Small intestine (tissue), 7 donors: ENCODE measurements around the gene CFAP99. TPM values are rescaled to one million over a fixed set of nuclear protein-coding genes. Genes with fewer than 3 reads are reported as not detected.

Experiments
- DNase-seq, 2 donors: peaks; one replicate each; pipeline versions ENCODE4 v3.0.0 to v3.0.0-alpha.2; 2013
- FAIRE-seq: peaks from 2 replicates; lab custom pipeline; 2012; peaks lifted over from hg19 to GRCh38; lab: Jason Lieb, UNC
- H3K27ac ChIP-seq, 3 donors: one replicate each; pipeline ENCODE4 v1.5.1; 2013; ENCODE audit warnings: low read length in 2 of 3, mild to moderate bottlenecking in 2 of 3, control low read depth in 1 of 3, inconsistent platforms in 1 of 3, low read depth in 1 of 3, moderate library complexity in 1 of 3
- H3K27me3 ChIP-seq, 3 donors: one replicate each; pipeline ENCODE4 v1.6.1; 2013; ENCODE audit warnings: low read length in 3 of 3, inconsistent platforms in 1 of 3; ENCODE audit not compliant: control insufficient read depth in 3 of 3, insufficient read depth in 3 of 3
- H3K36me3 ChIP-seq, 3 donors: one replicate each; pipeline ENCODE4 v1.6.1; 2013; ENCODE audit warnings: low read length in 3 of 3, inconsistent platforms in 1 of 3, low read depth in 1 of 3, mild to moderate bottlenecking in 1 of 3, moderate library complexity in 1 of 3; ENCODE audit not compliant: control insufficient read depth in 3 of 3, insufficient read depth in 2 of 3
- H3K4me1 ChIP-seq, 3 donors: one replicate each; pipeline ENCODE4 v1.6.1; 2013; ENCODE audit warnings: low read length in 2 of 3, inconsistent platforms in 1 of 3, low read depth in 1 of 3, mild to moderate bottlenecking in 1 of 3, moderate library complexity in 1 of 3; ENCODE audit not compliant: control insufficient read depth in 3 of 3, insufficient read depth in 2 of 3
- H3K4me3 ChIP-seq, 3 donors: one replicate each; pipeline ENCODE4 v1.5.1; 2013; ENCODE audit warnings: low read length in 3 of 3, control low read depth in 1 of 3, inconsistent platforms in 1 of 3, low read depth in 1 of 3, mild to moderate bottlenecking in 1 of 3, moderate library complexity in 1 of 3
- H3K9me3 ChIP-seq, 2 donors: one replicate each; pipeline ENCODE4 v1.6.1; 2013; ENCODE audit warnings: low read depth in 1 of 2, low read length in 1 of 2; ENCODE audit not compliant: control insufficient read depth in 2 of 2, insufficient read depth in 1 of 2
- WGBS, 3 donors: extraction: QIAGEN DNeasy Blood & Tissue Kit; methylation state at CpG; one replicate each; pipeline ENCODE4 v1.1.7; 2013; 5-methylcytosine and 5-hydroxymethylcytosine counted together
- polyA plus RNA-seq, 4 donors: library from polyadenylated mRNA; stranded (reverse) in 3 of 4; unstranded in 1 of 4; fragments of 200-250 nt in 3 of 4; fragments of 120-200 nt in 1 of 4; gene quantifications; one replicate each; pipeline versions ENCODE4 v1.2.1 to v1.2.3, GENCODE V29; 2013
- donor health status: healthy with polysubstance abuse.
- donor health status: control.
- donor health status: control.
- donor health status: Bipolar disorder and iron deficiency.
- donor health status: healthy.

CFAP99 gene
- polyA plus RNA-seq, 4 donors, result 0.15 to 0.67 (median 0.16) TPM; not detected in 1

GRCh38 chr4:2433609-2434350, 15.0 kb downstream of the CFAP99 start:
- no peak overlapping the region for H3K4me3 ChIP-seq
- H3K4me1 ChIP-seq, result no peaks in the 10 kb centered on the region
- no peaks in the 10 kb centered on the region for H3K9me3 ChIP-seq
- no peak for DNase-seq
- H3K27me3 ChIP-seq, result peaks cover 0 to 2% (median 0%) of the 10 kb centered on the region in 3 donors
- no peaks in the 10 kb centered on the region for H3K36me3 ChIP-seq
- 78 to 87% (median 86%) methylated on average over 25 to 29 of the region's 29 CpGs for WGBS, 3 donors
- FAIRE-seq, result no peak
- no peak overlapping the region for H3K27ac ChIP-seq

GRCh38 chr4:2434420-2434819, 15.7 kb downstream of the CFAP99 start:
- H3K4me3 ChIP-seq, result no peak overlapping the region
- FAIRE-seq, result no peak

GRCh38 chr4:2436301-2436700, 17.5 kb downstream of the CFAP99 start:
- Histone ChIP-seq H3K4me1 (peaks cover 0 to under 1% (median 0%) of the 10 kb centered on the region in 3 donors), H3K27ac (no peak overlapping the region), H3K36me3 (no peaks in the 10 kb centered on the region), H3K4me3 (no peak overlapping the region), H3K9me3 (no peaks in the 10 kb centered on the region), H3K27me3 (no peaks in the 10 kb centered on the region)
- 27 to 58% (median 35%) methylated on average over 10 of the region's 10 CpGs for WGBS, 3 donors
- FAIRE-seq (no peak), DNase-seq (peak in 1 of 2 donors; percentile 48)

More at GRCh38 chr4:2434420-2434819, 15.7 kb downstream of the CFAP99 start:
- no peaks in the 10 kb centered on the region for H3K4me1 ChIP-seq
- DNase-seq, result no peak
- no peaks in the 10 kb centered on the region for H3K9me3 ChIP-seq
- no peak overlapping the region for H3K27ac ChIP-seq
- no peaks in the 10 kb centered on the region for H3K36me3 ChIP-seq
- 66 to 70% (median 67%) methylated on average over 9 of the region's 9 CpGs for WGBS, 3 donors
- H3K27me3 ChIP-seq, result no peaks in the 10 kb centered on the region

GRCh38 chr4:2436761-2437474, 18.2 kb downstream of the CFAP99 start:
- FAIRE-seq (no peak), DNase-seq (no peak)
- Histone ChIP-seq H3K27ac (no peak overlapping the region), H3K27me3 (no peaks in the 10 kb centered on the region), H3K9me3 (no peaks in the 10 kb centered on the region), H3K4me1 (peaks cover 0 to 4% (median 0%) of the 10 kb centered on the region in 3 donors), H3K4me3 (no peak overlapping the region), H3K36me3 (no peaks in the 10 kb centered on the region)
- WGBS, 3 donors, result 83 to 87% (median 86%) methylated on average over 28 to 30 of the region's 30 CpGs

GRCh38 chr4:2437475-2438215, 18.9 kb downstream of the CFAP99 start:
- no peak for DNase-seq
- Histone ChIP-seq H3K27me3 (no peaks in the 10 kb centered on the region), H3K36me3 (no peaks in the 10 kb centered on the region), H3K4me3 (no peak overlapping the region), H3K9me3 (no peaks in the 10 kb centered on the region), H3K27ac (no peak overlapping the region), H3K4me1 (peaks cover 0 to 4% (median 0%) of the 10 kb centered on the region in 3 donors)
- FAIRE-seq, result no peak
- 81 to 83% (median 83%) methylated on average over 25 of the region's 25 CpGs for WGBS, 3 donors

- FAIRE-seq (no peak), DNase-seq (no peak)
- 85 to 89% (median 86%) methylated on average over 16 of the region's 16 CpGs for WGBS, 3 donors
- no peaks in the 10 kb centered on the region for H3K9me3 ChIP-seq
- H3K4me3 ChIP-seq, result no peak overlapping the region
- no peaks in the 10 kb centered on the region for H3K27me3 ChIP-seq
- H3K27ac ChIP-seq, result no peak overlapping the region
- H3K4me1 ChIP-seq, result peaks cover 0 to 4% (median 0%) of the 10 kb centered on the region in 3 donors
- H3K36me3 ChIP-seq, result no peaks in the 10 kb centered on the region
Measured at GRCh38 chr4:2438822-2439718, 20.3 kb downstream of the CFAP99 start.

GRCh38 chr4:2441393-2442174, 22.8 kb downstream of the CFAP99 start:
- DNase-seq, result peak; percentile 62 to 84
- FAIRE-seq, result no peak

More at GRCh38 chr4:2441393-2442174, 22.8 kb downstream of the CFAP99 start:
- Histone ChIP-seq H3K9me3 (no peaks in the 10 kb centered on the region), H3K27ac (no peak overlapping the region), H3K4me3 (no peak overlapping the region), H3K36me3 (no peaks in the 10 kb centered on the region), H3K27me3 (no peaks in the 10 kb centered on the region), H3K4me1 (peaks cover 0 to 4% (median 0%) of the 10 kb centered on the region in 3 donors)
- WGBS, 3 donors, result 36 to 50% (median 40%) methylated on average over 13 to 14 of the region's 14 CpGs
